ENCODE data around the gene ATP10B.

DNA sequence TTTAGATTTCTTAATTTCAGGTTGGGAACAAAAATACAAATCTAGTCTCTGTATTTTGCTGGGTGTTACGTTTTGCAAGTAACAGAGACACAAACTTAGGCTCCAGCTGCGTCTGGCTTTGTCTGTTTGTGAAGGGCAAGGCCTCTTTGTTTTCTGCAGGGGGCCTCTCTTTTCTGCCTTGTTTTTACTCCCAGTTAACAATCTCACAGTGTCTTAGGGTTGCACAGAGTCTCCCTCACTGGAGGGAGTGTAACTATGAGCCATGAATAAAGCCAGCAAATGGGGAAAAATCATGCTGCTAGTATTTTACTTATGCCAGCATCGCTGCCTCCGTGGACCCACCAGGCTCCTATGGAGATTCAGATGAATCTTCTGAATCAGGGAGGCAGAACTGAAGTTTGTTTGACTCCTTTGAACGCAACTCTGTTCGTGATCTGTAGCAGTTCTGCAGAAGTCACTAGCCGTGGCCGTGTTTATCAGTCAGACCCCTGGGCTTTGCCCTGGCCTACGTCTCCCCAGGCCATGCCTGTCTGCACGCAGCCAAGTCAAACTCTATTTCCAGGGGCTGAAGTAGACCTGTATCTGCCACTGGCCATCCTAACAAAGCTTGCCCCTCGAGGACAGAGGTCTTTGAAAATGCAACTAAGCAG is 77.2 kb downstream of the ATP10B start:
- TF ChIP-seq POLR2A (IDR thresholded peaks at IDR 0.05) (no peak), CTCF (IDR thresholded peaks at IDR 0.05) (no peak)

Measured in Peyer's patch (tissue), 4 donors.